ENCODE data around the gene KLHL35. TPM values are rescaled to one million over a fixed set of nuclear protein-coding genes. Genes with fewer than 3 reads are reported as not detected.

The KLHL35 gene
- total RNA-seq, 4 donors from 2014 or later, result 2.5 TPM; not detected in 3

- no peaks in the 10 kb centered on the region for H3K27me3 ChIP-seq
- H3K36me3 ChIP-seq, result no peaks in the 10 kb centered on the region
- H3K4me1 ChIP-seq, result no peaks in the 10 kb centered on the region
- no peak for DNase-seq
- intact Hi-C loops (cut with DNase I; ENCODE audit: low total_unique reads), result no loop called here
- no peak overlapping the region for H3K4me3 ChIP-seq
- H3K27ac ChIP-seq, result no peak overlapping the region
- H3K9me3 ChIP-seq, result no peaks in the 10 kb centered on the region
- no peak for TF ChIP-seq POLR2A (IDR thresholded peaks at IDR 0.05)
- TF ChIP-seq CTCF (IDR thresholded peaks at IDR 0.05), result no peak
These were observed 59.8 kb downstream of the KLHL35 start for GRCh38 chr11:75373201-75373600.

Small RNAs within 50 kb of the gene (small RNA-seq; reads per million reads assigned to genes)
- gene SNORD15A, result not detected
- gene SNORD15B, result 129 reads per million, percentile 94 among the genes with 10 or more reads in this experiment

Other genes with a start within 250 kb of the KLHL35 start
- gene TPBGL, start 192.4 kb downstream of the KLHL35 start, total RNA-seq, result 1 to 10 TPM in 2 of 4 donors, under 1 TPM in 1, not detected in 1; 0.29 to 2.8 (median 1.0) TPM
- 10 to 100 TPM; 23.1 to 61.8 (median 44.8) TPM for gene ARRB1, start 81.5 kb downstream of the KLHL35 start, total RNA-seq
- 1,000 to 10,000 TPM; 1,322 to 4,168 (median 2,484) TPM for gene RPS3, start 33.7 kb downstream of the KLHL35 start, total RNA-seq
- gene GDPD5, start 92.7 kb upstream of the KLHL35 start, total RNA-seq, result 10 to 100 TPM in 3 of 4 donors, 1 to 10 TPM in 1; 9.6 to 52.9 (median 28.2) TPM
- 100 to 1,000 TPM; 134 to 847 (median 280) TPM for gene SERPINH1, start 129.1 kb upstream of the KLHL35 start, total RNA-seq
- 10 to 100 TPM in 3 of 4 donors, 1 to 10 TPM in 1; 7.9 to 22.1 (median 14.4) TPM for gene MAP6, start 235.8 kb upstream of the KLHL35 start, total RNA-seq

Measured in uterus (tissue), 4 donors.